Gastroesophageal sphincter (tissue), 3 donors: ENCODE measurements around the gene KRT2.

Source experiments
- CTCF ChIP-seq, 4 experiments: fragments of 200-600 bp in 2 of 4; fragments of 450-650 bp in 2 of 4; sonication (generic) in 1 of 4; IDR thresholded peaks; one replicate each; pipeline ENCODE4 v1.5.1; 2017 to 2019; ENCODE audit warnings: antibody characterized with exemption in 4 of 4, mild to moderate bottlenecking in 2 of 4, moderate library complexity in 2 of 4
- EP300 ChIP-seq: sonication (generic); formaldehyde crosslinking; IDR thresholded peaks from one replicate; pipeline ENCODE4 v1.6.1; 2017; ENCODE audit warnings: antibody characterized with exemption, mild to moderate bottlenecking
- POLR2A ChIP-seq, 2 donors: fragments of 450-650 bp; IDR thresholded peaks; one replicate each; pipeline ENCODE4 v1.6.1; 2017; ENCODE audit warnings: antibody characterized with exemption in 2 of 2, mild to moderate bottlenecking in 2 of 2, moderate library complexity in 1 of 2
- POLR2AphosphoS5 ChIP-seq: sonication (generic); formaldehyde crosslinking; IDR thresholded peaks from one replicate; pipeline ENCODE4 v1.6.1; 2017; ENCODE audit warnings: antibody characterized with exemption

GRCh38 chr12:52655720-52656124, 3.7 kb upstream of the KRT2 start:
- no peak for TF ChIP-seq CTCF (IDR thresholded peaks at IDR 0.05)
- TF ChIP-seq POLR2A (IDR thresholded peaks at IDR 0.05) = no peak
- TF ChIP-seq EP300 = no peak
- TF ChIP-seq POLR2AphosphoS5 = no peak
